OCI-M2 (cell line): ENCODE measurements around the gene BRCC3.

Experiments used
- DNase-seq: peaks from one replicate; lab custom pipeline; 2025; ENCODE audit not compliant: unreplicated experiment; lab: John Stamatoyannopoulos, UW

The BRCC3 gene

GRCh38 chrX:155056877-155057792 lies 14.2 kb upstream of the BRCC3 start:
- DNase-seq: no peak

GRCh38 chrX:155061760-155062159 lies 9.5 kb upstream of the BRCC3 start:
- DNase-seq: no peak

GRCh38 chrX:155065035-155065734 lies 6.1 kb upstream of the BRCC3 start:
- DNase-seq: no peak

- DNase-seq: no peak
Measured at GRCh38 chrX:155068165-155068564, 3.1 kb upstream of the BRCC3 start.

GRCh38 chrX:155069414-155069813 lies 1.9 kb upstream of the BRCC3 start:
- no peak for DNase-seq

- DNase-seq: no peak
Measured at GRCh38 chrX:155070038-155070437, 1.3 kb upstream of the BRCC3 start.

GRCh38 chrX:155070663-155070974 lies 689 bp upstream of the BRCC3 start:
- no peak for DNase-seq

- no peak for DNase-seq
Measured at GRCh38 chrX:155071694-155072280, 479 bp downstream of the BRCC3 start.

- no peak for DNase-seq
Measured at GRCh38 chrX:155086202-155086840, 15.0 kb downstream of the BRCC3 start.

GRCh38 chrX:155086961-155087735 lies 15.8 kb downstream of the BRCC3 start:
- DNase-seq: no peak

- no peak for DNase-seq
Measured at GRCh38 chrX:155094468-155095061, 23.3 kb downstream of the BRCC3 start.

GRCh38 chrX:155105919-155106318 lies 34.6 kb downstream of the BRCC3 start:
- DNase-seq: no peak

GRCh38 chrX:155108427-155108826 lies 37.1 kb downstream of the BRCC3 start:
- DNase-seq: no peak

- DNase-seq: no peak
Measured at GRCh38 chrX:155112171-155112570, 40.9 kb downstream of the BRCC3 start.

GRCh38 chrX:155113097-155113496 lies 41.8 kb downstream of the BRCC3 start:
- no peak for DNase-seq

- no peak for DNase-seq
Measured at GRCh38 chrX:155115174-155115819, 44.0 kb downstream of the BRCC3 start.

GRCh38 chrX:155127465-155127864 lies 56.2 kb downstream of the BRCC3 start:
- no peak for DNase-seq

- DNase-seq: no peak
Measured at GRCh38 chrX:155127940-155128339, 56.6 kb downstream of the BRCC3 start.

- no peak for DNase-seq
Measured at GRCh38 chrX:155132110-155132509, 60.8 kb downstream of the BRCC3 start.

GRCh38 chrX:155134255-155134654 lies 62.9 kb downstream of the BRCC3 start:
- DNase-seq: no peak
